K562 (cell line): Measurements from ENCODE around the gene SLFNL1.

Experiments used
- FOXJ2 ChIP-seq: fragments of 200-800 bp; sonication (Bioruptor generic); IDR thresholded peaks from 2 replicates; pipeline ENCODE4 v1.6.1; 2016; ENCODE audit warnings: missing genetic modification characterization, missing compliant biosample characterization
- KDM1A ChIP-seq, 2 experiments: fragments of 450-650 bp; IDR thresholded peaks; 2 replicates each; pipeline ENCODE4 v1.6.1; 2016; ENCODE audit warnings: mild to moderate bottlenecking in 2 of 2
- MAX ChIP-seq: sonication (generic); formaldehyde crosslinking; IDR thresholded peaks from 2 replicates; pipeline ENCODE4 v1.9.0; 2022; ENCODE audit warnings: mild to moderate bottlenecking, missing genetic modification reagents
- MTA3 ChIP-seq: fragments of 450-650 bp; formaldehyde crosslinking; IDR thresholded peaks from 2 replicates; pipeline ENCODE4 v1.6.1; 2017; ENCODE audit warnings: mild to moderate bottlenecking, borderline replicate concordance
- POLR3A ChIP-seq: IDR thresholded peaks from 2 replicates; pipeline ENCODE4 v1.6.1; 2011; ENCODE audit warnings: borderline replicate concordance, mild to moderate bottlenecking, moderate library complexity; ENCODE audit not compliant: insufficient read length, insufficient read depth; ENCODE audit errors: extremely low read depth
- RFX5 ChIP-seq: IDR thresholded peaks from 2 replicates; pipeline ENCODE4 v1.6.1; 2011; ENCODE audit warnings: low read depth, mild to moderate bottlenecking, improper control_type of control experiment, low read length
- TF ChIP-seq, protein P1 (sequence below), 3 experiments: IDR thresholded peaks in 2 of 3; conservative IDR thresholded peaks in 1 of 3; 2 replicates each; pipeline ENCODE4 v1.5.1; 2011 to 2012; ENCODE audit warnings: low read length in 3 of 3, mild to moderate bottlenecking in 3 of 3, control low read depth in 2 of 3, improper control_type of control experiment in 1 of 3, inconsistent platforms in 1 of 3, low read depth in 1 of 3, mixed read lengths in 1 of 3, moderate library complexity in 1 of 3; ENCODE audit not compliant: insufficient read depth in 2 of 3

- TF ChIP-seq MAX (CRISPR knock-in tag) (no peak), KDM1A (IDR thresholded peaks at IDR 0.05) (no peak), FOXJ2 (tag) (no peak), MTA3 (no peak), POLR3A (no peak), RFX5 (no peak)
- TF ChIP-seq, protein P1, sequence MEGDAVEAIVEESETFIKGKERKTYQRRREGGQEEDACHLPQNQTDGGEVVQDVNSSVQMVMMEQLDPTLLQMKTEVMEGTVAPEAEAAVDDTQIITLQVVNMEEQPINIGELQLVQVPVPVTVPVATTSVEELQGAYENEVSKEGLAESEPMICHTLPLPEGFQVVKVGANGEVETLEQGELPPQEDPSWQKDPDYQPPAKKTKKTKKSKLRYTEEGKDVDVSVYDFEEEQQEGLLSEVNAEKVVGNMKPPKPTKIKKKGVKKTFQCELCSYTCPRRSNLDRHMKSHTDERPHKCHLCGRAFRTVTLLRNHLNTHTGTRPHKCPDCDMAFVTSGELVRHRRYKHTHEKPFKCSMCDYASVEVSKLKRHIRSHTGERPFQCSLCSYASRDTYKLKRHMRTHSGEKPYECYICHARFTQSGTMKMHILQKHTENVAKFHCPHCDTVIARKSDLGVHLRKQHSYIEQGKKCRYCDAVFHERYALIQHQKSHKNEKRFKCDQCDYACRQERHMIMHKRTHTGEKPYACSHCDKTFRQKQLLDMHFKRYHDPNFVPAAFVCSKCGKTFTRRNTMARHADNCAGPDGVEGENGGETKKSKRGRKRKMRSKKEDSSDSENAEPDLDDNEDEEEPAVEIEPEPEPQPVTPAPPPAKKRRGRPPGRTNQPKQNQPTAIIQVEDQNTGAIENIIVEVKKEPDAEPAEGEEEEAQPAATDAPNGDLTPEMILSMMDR (IDR thresholded peaks at IDR 0.05 in 2 of 3, conservative IDR thresholded peaks at IDR 0.05 in 1 of 3; ENCODE audit: insufficient read depth in 2 of 3, low read depth in 1 of 3, low read length in 3 of 3), result no peak
Measured at GRCh38 chr1:41009466-41009865, 12.1 kb downstream of the SLFNL1 start.
